NCI-H2107 (cell line): ENCODE data around the gene DDOST.

Source experiments
- DNase-seq: peaks from one replicate; lab custom pipeline; 2025; lab: John Stamatoyannopoulos, UW

DDOST gene

DNA sequence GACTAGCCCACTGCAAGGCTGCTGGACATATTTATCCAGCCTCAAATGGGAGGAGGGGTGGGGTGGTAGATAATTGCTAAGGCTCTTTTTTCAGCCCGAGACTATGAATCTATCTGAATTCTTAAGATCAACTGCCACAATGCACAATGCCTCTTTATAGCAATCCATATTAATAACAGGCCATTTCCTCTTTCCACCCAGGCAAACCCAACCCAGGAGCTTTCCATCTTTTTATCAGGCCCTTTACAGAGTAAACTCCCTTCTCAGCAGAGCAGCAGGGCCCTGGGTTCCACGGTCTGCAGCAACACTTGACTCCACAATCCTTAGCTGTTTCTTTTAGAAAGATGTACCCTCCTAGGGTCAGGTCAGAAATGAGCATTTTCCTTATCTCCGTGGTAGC lies 806 bp downstream of the DDOST start:
- DNase-seq, result no peak

DNA sequence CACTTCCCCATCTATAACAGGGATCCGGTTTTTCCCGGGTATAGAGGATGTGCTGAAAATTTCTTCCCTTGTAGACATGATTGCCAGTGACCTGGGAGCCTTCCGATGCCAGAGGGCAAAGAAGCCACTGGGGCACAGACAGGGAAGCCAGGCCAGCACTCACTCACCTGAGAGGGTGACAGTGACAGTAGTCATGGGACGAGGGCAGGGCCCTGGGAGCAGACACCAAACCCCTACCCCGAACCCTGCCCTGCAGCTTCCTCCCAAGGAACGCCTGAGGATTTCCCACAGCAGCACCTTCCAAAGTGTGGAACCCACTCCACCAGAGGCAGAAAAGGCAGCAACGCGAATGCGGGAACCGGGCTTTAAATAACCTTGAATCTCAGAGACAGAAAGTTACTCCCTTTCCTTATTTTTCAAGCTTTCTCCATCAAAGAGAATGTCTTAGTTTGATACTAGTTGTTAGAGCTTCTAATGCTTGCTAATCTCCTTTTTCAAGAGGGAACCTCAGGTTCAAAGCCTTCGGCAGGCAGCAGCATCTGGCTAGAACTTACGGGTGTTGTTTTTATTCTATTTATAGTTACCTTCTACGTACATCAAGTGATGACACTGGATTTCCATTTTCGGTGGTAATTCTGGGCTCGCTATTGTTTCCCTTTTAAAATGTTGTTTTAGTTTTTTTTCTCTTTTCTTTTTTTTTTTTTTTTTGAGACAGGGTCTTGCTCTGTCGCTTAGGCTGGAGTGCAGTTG lies 2.8 kb downstream of the DDOST start:
- no peak for DNase-seq

DNA sequence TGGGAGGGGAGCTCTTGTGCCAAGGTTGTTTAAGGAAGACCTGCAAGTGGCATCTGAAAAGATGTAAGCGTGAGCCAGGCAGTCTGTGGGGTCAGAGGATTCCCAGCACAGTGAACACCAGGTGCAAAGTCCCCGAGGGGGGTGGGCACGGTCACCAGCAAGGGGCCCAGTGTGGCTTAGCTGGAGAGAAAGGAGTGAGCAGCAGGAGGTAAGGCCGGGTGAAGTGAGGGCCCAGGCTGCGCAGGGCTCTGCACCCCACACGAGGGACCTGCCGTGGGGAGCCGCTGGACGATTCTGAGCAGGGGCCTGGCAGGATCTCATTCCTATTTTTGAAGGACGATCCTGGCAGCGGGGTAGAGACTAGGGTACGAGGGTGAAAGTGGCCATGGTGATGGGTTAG lies 4.1 kb downstream of the DDOST start:
- no peak for DNase-seq

DNA sequence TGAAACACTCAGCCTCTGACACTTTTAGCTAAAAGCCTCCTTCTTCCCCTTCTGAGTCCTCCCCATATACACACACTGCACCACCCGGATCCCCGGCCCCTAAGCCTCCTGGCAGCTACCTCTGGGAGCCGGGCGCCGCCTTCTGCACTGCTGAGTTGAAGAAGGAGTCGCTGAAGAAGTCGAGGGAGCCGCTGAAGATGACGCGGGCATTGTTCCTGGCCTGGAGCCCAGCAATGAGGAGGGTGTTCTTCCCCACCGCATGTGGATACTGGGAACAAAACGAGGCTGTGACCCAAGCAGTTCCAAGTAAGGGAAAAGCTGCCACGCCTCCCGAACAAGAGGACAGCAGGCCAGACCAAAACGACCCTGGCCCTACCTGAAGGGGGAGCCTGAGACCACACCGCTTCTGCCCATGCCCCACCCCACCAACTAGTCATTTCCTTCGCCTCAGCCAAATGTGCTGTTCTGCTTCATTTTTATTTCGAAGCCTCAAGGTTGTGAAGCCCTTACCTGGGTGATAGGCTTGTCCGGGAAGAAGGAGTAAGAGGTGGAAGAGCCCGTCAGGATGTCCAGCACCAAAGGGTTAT lies 7.0 kb downstream of the DDOST start:
- DNase-seq, result no peak

DNA sequence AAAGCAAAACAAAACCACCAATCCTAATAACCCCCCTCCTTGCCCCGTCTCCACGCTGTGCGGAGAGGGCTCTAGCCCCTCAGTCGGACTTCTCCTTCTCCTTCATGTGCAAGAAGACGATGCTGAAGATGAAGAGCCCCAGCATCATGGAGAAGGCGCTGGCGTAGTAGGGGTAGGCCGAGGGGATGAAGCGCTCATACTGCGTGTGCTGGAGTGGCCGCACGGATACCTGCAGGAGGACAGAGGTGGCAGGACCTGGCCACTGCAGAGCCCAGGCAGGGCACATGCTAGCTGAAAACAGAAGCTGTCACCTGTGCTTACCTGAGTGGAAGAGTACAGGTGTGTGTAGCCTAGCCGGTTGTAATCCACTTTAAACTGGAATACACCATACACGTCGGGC lies 8.9 kb downstream of the DDOST start:
- DNase-seq, result no peak

DNA sequence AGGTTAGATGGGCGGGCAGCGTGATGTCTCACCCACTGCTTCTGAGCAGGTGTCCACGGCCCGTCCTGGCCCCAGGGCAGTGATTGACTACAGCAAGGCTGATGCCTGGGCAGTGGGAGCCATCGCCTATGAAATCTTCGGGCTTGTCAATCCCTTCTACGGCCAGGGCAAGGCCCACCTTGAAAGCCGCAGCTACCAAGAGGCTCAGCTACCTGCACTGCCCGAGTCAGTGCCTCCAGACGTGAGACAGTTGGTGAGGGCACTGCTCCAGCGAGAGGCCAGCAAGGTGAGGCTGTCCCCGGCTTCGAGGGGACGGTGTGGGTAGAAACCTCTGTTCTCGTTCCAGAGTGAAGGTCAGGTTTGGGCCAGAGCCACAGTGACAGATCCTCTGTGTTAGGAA lies 12.2 kb downstream of the DDOST start:
- DNase-seq, result no peak

DNA sequence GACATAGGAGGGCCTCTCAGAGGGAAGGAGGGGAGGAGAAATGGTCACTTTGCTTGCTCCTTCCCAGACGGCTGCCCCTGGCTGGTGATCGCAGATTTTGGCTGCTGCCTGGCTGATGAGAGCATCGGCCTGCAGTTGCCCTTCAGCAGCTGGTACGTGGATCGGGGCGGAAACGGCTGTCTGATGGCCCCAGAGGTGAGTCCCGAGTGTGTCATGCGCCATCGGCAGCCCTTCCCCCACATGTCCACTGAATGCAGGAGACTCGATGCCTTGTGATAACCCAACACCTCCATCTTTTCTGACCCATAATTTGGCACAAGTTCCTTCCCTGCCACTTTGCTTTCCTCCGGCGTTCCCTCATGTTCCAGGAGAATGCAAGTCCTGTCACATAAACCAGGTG lies 12.7 kb downstream of the DDOST start:
- no peak for DNase-seq

DNA sequence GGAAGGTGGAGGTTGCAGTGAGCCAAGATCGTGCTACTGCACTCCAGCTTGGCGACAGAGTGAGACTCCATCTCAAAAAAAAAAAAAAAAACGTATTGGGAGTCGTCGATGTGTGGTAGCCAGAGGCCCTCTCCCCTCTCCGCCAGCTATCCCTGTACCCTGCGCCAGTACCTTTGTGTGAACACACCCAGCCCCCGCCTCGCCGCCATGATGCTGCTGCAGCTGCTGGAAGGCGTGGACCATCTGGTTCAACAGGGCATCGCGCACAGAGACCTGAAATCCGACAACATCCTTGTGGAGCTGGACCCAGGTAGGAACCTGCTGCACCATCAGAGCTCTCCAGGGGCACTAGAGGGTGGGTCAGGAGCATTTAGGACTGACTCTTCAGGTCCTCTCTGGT lies 15.8 kb downstream of the DDOST start:
- no peak for DNase-seq

DNA sequence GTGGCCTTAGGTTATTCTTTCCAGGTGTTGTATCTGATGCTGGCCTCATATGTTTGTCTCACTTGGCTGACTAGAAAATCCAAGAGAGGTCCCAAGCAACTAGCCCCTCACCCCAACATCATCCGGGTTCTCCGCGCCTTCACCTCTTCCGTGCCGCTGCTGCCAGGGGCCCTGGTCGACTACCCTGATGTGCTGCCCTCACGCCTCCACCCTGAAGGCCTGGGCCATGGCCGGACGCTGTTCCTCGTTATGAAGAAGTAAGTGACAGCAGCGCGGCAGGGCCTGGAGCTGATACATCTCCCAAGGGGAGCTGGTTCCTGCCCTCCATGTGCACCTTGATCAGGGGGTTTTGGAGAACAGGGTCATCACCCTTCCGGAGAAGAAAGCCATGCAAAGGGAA lies 16.8 kb downstream of the DDOST start:
- DNase-seq, result no peak

DNA sequence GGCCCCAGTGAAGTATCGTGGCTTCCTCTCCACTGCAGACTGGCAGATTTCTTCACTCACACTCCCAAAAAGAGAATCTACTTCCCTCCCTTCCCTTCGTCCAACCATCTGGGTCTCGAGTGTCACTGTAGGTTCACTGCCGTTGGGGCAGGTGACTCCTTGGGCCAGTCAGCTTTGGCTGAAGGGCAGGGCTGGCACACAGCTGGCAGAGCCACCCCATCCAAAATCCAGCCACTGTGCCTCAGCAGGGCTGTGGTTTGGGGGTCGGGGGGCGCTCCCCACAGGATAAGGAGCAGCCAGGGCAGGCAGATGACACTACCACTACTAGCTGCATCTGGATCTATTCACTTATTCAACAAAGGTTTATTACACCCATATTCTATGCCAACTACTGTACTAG lies 18.1 kb downstream of the DDOST start:
- DNase-seq, result no peak

DNA sequence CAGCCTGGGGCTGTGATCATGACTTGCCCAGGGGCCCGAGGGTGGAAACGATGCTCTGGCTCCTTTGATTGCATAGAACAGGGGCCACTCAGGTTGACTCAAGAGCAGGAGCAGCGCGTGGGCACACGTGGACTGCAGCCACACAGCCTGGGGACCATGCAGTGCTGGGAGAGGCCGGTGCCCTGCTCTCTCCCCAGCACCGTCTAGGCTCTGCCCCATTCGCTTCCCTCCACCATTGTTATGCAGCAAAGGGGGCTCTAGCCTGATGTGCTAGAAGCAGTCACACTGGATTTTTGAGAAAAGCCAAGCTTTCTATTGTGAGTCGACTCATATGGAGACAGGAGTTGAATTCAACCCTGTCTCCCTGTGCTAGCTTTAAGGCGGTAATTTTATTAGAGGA lies 19.2 kb downstream of the DDOST start:
- no peak for DNase-seq

DNA sequence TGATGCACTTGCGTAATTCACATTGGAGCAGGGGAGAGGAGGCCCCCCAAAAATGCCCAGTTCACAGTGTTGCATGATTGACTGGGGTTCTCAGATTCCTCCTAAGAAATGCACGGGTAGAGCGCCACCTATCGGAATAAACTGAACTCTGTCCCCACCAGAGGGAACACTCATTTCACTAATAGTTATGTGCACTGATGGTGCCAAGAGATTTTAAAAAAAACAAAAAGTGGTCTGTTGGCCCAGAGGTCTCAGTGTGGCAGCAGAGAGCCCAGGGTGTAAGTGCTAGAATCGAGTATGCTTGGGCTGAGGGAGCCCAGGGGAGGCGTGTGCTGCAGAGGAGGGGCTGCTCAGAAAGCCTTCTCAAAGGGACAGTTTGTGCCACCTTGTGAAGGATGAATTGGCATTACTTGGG lies 21.0 kb downstream of the DDOST start:
- no peak for DNase-seq

DNA sequence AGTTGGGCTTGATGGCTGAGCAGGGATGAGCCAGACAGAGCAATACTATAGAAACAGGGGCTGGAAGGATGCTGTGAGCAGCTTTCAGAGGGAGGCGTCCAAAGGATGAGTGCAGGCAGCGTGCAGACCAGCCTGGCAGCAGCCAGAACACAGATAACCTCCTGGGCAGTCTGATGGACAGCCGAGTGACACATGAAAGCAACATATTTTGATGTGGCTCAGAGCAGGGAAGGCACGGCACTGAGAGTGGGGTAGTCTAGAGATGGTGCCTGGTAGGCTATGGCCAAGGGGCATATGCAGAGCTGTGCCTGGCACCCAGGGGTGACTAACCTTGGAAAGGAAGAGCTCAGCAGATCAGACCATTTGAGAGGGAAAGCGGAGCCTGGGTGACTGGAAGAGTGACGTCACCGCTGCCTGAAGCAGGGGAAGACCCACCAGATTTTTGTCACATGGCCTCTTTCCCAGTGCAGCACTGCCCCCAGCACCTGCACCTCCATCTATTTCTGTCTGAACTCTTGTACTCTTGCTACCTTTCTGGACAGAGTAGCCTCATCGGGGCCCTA lies 24.3 kb downstream of the DDOST start:
- no peak for DNase-seq

DNA sequence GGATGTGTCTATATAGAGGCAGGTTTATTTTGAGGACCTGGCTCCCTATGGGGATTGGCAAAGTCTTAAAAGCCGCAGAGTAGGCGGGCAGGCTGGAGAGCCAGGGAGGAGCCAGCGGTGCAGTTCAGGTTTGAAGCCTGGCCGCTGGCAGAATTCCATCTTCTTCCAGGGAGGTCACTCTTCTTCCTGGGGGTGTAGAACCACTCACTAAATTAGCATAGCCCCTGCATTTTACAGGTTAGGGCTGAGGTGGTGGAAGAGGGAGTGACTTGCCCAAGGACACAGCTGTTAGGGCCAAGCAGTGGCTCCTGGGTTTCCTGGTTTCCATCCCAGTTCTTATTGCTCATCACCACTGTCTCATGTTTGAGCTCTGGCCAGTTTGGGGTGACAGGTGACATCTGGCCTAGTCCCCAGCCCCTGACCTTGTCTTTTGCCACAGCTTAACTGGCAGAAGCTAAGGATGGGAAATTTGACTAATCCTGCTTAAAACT lies 26.5 kb downstream of the DDOST start:
- peak; percentile 28 for DNase-seq

DNA sequence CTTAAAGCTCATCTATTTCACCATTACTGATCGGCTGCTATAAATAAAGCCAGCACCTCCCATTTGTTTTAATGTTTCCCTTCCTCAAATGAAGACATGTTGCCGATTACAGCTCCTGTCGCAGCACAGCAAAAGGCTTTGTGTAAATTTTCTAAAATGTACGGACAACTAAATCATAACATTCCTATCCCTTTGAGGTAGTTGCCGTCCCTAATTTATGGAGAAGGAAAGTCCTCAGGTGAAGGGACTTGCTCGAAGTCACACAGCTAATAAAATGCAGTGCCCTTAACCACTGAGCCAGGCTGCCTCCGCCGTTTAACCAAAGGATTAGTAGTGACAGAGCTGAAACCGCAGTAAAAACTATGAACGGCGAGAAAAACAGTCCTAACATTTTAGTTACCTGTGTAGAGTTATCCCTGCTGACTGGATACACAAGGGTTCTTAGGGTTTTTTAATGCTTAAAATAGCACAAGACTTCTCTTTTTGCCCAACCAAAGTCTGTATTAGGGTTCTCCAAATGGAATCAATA lies 27.0 kb downstream of the DDOST start:
- DNase-seq, result no peak

DNA sequence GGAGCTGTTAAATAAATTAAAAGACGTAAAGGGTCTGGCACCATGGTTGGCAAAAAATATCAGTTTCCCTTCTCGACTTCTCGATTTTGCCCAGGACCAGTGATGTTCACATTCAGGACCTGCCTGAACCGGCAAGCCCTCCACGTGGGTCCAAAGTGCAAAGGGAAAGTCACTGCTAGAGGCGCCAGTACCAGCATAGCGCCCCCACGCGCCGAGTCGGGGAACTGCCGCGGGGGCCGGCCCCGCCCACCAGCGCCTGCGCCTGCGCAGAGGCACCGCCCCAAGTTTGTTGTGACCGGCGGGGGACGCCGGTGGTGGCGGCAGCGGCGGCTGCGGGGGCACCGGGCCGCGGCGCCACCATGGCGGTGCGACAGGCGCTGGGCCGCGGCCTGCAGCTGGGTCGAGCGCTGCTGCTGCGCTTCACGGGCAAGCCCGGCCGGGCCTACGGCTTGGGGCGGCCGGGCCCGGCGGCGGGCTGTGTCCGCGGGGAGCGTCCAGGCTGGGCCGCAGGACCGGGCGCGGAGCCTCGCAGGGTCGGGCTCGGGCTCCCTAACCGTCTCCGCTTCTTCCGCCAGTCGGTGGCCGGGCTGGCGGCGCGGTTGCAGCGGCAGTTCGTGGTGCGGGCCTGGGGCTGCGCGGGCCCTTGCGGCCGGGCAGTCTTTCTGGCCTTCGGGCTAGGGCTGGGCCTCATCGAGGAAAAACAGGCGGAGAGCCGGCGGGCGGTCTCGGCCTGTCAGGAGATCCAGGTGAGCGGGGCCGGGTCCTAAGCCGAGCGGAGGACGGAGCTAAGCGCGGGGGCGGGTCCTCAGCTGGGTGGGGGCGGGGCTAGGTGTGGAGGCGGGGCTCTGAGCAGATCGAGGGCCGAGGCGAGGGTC lies 27.7 kb downstream of the DDOST start, which contains the start of gene PINK1:
TSS of gene PINK1 (plus strand) at position 269 of the 875 bp plus-strand sequence. CDS start at position 360, 91 bp downstream.
- peak; percentile 61 for DNase-seq

DNA sequence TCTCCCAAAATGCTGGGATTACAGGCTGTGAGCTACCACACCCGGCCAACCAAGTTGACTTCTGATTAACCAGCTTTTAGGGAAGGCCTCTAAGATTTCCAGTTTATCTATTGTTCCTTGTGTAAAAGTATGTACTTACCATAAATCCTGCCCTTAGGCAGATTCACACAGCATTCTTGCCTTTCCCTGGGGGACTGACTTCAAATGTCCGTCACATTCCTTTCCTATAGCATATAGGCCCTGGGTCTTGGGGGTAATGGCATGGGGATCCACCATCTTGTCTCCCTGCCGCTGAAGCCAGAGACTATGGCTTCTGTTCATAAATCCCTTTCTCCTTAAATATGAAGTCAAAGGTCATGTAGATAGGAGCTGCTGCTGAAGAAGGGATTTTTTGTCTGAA lies 28.8 kb downstream of the DDOST start:
- no peak for DNase-seq

DNA sequence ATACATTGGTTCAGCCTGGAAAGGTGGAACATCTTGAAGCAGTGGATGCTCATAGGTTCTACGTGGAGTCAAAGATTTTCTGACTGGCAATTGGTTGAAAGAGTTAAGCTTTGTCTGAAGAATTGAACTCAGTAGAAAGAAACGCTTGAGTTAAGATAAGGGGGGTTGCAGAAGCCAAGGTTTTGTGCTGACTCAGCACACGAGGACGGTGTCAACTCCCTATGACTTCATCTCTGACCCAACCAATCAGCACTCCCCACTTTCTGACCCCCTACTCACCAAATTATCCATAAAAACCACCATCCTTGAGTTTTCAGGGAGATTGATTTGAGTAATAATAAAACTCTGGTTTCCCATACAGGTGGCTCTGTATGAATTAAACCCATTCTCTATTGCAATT lies 30.4 kb downstream of the DDOST start:
- DNase-seq, result no peak

DNA sequence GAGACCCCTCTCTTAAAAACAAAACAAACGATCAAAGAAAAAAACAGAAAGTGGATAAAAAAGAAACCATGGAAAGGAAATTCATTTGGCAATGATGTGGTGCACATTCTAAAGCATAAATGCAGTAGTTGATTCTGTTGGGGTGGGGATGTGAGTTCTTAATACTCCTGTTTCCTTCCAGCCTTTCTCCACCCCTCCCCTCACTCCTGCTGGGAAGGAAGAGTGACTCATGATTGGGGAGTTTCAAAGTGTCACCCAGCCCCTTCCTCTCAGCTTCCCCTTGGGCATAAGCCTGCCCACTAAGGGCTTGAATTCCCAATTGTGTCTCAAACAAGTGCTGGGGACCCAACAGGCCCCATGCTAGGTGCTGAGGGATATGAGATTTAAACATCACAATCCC lies 34.6 kb downstream of the DDOST start:
- no peak for DNase-seq

DNA sequence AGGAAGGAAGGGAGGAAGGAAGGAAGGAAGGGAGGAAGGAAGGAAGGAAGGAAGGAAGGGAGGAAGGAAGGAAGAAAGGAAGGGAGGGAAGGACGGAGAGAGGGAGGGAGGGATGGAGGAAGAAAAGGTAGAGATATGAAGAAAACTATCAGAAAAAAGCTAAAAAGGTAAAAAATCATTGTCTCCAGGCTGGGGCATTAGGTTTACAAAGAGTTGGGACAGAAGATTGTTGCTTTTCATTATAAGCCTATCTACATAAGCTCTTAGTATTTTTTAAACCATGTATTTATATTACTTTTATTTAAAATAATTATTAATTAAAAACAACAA lies 35.1 kb downstream of the DDOST start:
- no peak for DNase-seq

DNA sequence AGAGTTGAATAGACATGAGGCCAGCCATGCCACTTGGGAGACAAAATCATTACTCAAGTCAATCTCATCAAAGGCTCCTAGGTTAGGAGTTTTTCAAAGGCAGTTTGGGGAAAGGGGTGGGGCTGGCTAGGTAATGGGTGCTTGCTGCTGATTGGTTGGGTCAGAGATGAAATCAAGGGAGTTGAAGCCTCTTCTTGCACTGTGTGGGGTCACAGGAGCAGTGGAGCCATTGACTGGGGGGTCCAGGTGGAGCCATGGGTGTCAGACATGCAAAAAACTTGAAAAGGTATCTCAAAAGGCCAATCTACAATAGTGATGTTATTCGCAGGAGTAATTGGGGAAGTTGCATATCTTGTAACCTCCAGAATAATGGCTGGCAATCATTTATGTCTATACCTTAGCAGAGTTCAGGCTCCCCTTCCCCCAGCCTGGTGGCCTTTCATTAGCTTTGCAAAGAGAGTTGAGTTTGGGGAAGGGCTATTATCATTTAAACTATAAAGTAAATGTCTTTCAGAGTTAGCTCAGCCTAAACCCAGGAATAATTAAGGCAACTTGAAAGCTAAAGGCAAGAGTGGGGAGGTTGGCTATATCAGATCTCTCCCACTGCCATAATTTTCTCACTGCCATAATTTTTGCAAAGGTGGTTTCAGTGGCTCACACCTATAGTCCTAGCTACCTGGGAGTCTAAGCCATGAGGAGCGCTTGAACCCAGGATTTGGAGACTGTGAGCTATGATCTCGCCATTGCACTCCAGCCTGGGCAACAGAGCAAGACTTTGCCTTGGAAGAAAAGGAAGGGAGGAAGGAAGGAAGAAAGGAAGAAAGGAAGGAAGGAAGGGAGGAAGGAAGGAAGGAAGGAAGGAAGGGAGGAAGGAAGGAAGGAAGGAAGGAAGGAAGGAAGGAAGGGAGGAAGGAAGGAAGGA lies 35.7 kb downstream of the DDOST start:
- DNase-seq, result no peak
